ENCODE results near the gene FAM117B. TPM values are rescaled to one million over a fixed set of nuclear protein-coding genes. Genes with fewer than 3 reads are reported as not detected.

The FAM117B gene
- polyA plus RNA-seq, 2 of the 4 experiments (the other 2 are of a cell fraction) = 3.6 TPM

DNA sequence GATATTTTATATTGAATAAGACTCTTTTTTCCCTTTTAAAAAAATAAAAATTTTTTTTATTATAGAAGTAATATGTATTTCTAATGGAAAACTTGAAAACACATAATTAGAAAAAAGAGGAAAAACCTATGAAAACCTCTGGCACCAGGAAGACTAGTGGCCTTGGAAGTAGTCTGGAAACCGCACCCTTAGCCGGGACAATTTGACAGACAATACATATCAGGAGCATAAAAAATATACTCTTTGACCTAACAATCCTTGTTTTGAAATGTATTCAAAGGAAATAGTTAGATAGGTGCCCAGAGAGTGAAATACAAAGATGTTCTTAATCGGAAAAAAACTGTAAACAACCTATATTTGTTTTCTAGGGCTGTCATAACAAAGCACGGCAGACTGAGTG, 34.9 kb upstream of the FAM117B start:
- no peak overlapping the region for H3K4me3 ChIP-seq
- no peak for TF ChIP-seq BCL3 (IDR thresholded peaks at IDR 0.05)
- TF ChIP-seq BHLHE40 (IDR thresholded peaks at IDR 0.05; ENCODE audit: low read depth, low read length) = no peak
- TF ChIP-seq RFX5 (IDR thresholded peaks at IDR 0.05) = no peak
- TF ChIP-seq, protein P1, sequence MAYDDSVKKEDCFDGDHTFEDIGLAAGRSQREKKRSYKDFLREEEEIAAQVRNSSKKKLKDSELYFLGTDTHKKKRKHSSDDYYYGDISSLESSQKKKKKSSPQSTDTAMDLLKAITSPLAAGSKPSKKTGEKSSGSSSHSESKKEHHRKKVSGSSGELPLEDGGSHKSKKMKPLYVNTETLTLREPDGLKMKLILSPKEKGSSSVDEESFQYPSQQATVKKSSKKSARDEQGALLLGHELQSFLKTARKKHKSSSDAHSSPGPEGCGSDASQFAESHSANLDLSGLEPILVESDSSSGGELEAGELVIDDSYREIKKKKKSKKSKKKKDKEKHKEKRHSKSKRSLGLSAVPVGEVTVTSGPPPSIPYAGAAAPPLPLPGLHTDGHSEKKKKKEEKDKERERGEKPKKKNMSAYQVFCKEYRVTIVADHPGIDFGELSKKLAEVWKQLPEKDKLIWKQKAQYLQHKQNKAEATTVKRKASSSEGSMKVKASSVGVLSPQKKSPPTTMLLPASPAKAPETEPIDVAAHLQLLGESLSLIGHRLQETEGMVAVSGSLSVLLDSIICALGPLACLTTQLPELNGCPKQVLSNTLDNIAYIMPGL (CRISPR knock-in tag; IDR thresholded peaks at IDR 0.05; ENCODE audit: borderline replicate concordance) = no peak
- no peak for TF ChIP-seq RNF2 (IDR thresholded peaks at IDR 0.05; ENCODE audit: borderline replicate concordance, low read depth)
- FAIRE-seq (no peak), DNase-seq (ENCODE audit: low read depth in 1 of 2, low spot score in 1 of 2) (no peak), ATAC-seq (no peak)
- no peaks in the 10 kb centered on the region for H3K9me3 ChIP-seq
- H3K4me1 ChIP-seq = no peaks in the 10 kb centered on the region
- CTCF ChIA-PET = interaction anchor here (4.5 kb wide), 1 partner anchor 11 kb away, joined by 37 read pairs; no protein-coding TSS in a partner anchor
- no peak overlapping the region for H3K27ac ChIP-seq
- 74% methylated on average over 4 of the region's 4 CpGs for WGBS (ENCODE audit: missing lambda C conversion rate)
- POLR2A ChIA-PET = no interaction called here
- no peak overlapping the region for H3K4me2 ChIP-seq

- H3K9me3 ChIP-seq = no peaks in the 10 kb centered on the region
- CTCF ChIA-PET = no interaction called here
- FAIRE-seq (no peak), DNase-seq (ENCODE audit: low read depth in 1 of 2, low spot score in 1 of 2) (no peak), ATAC-seq (no peak)
- H3K4me1 ChIP-seq = no peaks in the 10 kb centered on the region
- POLR2A ChIA-PET = no interaction called here
- H3K27ac ChIP-seq = no peak overlapping the region
- no peak overlapping the region for H3K4me2 ChIP-seq
- TF ChIP-seq, protein P2, sequence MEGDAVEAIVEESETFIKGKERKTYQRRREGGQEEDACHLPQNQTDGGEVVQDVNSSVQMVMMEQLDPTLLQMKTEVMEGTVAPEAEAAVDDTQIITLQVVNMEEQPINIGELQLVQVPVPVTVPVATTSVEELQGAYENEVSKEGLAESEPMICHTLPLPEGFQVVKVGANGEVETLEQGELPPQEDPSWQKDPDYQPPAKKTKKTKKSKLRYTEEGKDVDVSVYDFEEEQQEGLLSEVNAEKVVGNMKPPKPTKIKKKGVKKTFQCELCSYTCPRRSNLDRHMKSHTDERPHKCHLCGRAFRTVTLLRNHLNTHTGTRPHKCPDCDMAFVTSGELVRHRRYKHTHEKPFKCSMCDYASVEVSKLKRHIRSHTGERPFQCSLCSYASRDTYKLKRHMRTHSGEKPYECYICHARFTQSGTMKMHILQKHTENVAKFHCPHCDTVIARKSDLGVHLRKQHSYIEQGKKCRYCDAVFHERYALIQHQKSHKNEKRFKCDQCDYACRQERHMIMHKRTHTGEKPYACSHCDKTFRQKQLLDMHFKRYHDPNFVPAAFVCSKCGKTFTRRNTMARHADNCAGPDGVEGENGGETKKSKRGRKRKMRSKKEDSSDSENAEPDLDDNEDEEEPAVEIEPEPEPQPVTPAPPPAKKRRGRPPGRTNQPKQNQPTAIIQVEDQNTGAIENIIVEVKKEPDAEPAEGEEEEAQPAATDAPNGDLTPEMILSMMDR (IDR thresholded peaks at IDR 0.05) = no peak
- TF ChIP-seq, protein P3, sequence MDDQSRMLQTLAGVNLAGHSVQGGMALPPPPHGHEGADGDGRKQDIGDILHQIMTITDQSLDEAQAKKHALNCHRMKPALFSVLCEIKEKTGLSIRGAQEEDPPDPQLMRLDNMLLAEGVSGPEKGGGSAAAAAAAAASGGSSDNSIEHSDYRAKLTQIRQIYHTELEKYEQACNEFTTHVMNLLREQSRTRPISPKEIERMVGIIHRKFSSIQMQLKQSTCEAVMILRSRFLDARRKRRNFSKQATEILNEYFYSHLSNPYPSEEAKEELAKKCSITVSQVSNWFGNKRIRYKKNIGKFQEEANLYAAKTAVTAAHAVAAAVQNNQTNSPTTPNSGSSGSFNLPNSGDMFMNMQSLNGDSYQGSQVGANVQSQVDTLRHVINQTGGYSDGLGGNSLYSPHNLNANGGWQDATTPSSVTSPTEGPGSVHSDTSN (IDR thresholded peaks at IDR 0.05) = no peak
- TF ChIP-seq BCL3 (IDR thresholded peaks at IDR 0.05) = no peak
- WGBS (ENCODE audit: missing lambda C conversion rate) = 93% methylated on average over 4 of the region's 4 CpGs
- no peak overlapping the region for H3K4me3 ChIP-seq
Measured at GRCh38 chr2:202604699-202605098, 30.1 kb upstream of the FAM117B start.

- POLR2A ChIA-PET = no interaction called here
- no peak for ATAC-seq
- H3K4me3 ChIP-seq = no peak overlapping the region
- no peak overlapping the region for H3K4me2 ChIP-seq
- no peak for DNase-seq (ENCODE audit: low read depth in 1 of 2, low spot score in 1 of 2)
- TF ChIP-seq FOXS1 (CRISPR knock-in tag; IDR thresholded peaks at IDR 0.05) (no peak), EHMT2 (IDR thresholded peaks at IDR 0.05; ENCODE audit: low read depth) (no peak), NR3C1 (IDR thresholded peaks at IDR 0.05) (no peak), ZNF302 (CRISPR knock-in tag; IDR thresholded peaks at IDR 0.05) (no peak), POLR2AphosphoS2 (conservative IDR thresholded peaks at IDR 0.05; ENCODE audit: low read length) (no peak), EP300 (IDR thresholded peaks at IDR 0.05) (no peak), HES2 (IDR thresholded peaks at IDR 0.05) (no peak), TFCP2L1 (CRISPR knock-in tag; IDR thresholded peaks at IDR 0.05) (no peak), CBX2 (IDR thresholded peaks at IDR 0.05; ENCODE audit: borderline replicate concordance, low read depth) (no peak), TP53 (CRISPR knock-in tag; IDR thresholded peaks at IDR 0.05) (no peak)
- no peaks in the 10 kb centered on the region for H3K4me1 ChIP-seq
- H3K9me3 ChIP-seq = no peaks in the 10 kb centered on the region
- CTCF ChIA-PET = no interaction called here
- 82% methylated on average over 1 of the region's 1 CpG for WGBS (ENCODE audit: missing lambda C conversion rate)
- no peak for FAIRE-seq
- H3K27ac ChIP-seq = no peak overlapping the region
Measured at GRCh38 chr2:202605174-202605573, 29.6 kb upstream of the FAM117B start.
